Memory B cell (primary cell): ENCODE measurements around the gene LYST.

Experiments
- ATAC-seq: fragments of 150-1000 bp; cut with Tn5 transposase; 2 replicates; pipeline ENCODE4 v1.10.0; 2021; ENCODE audit warnings: low read depth, mild to moderate bottlenecking, moderate library complexity
- DNase-seq, 2 donors: peaks; one replicate each; pipeline ENCODE4 v3.0.0; 2022; ENCODE audit warnings: low spot score in 2 of 2
- H3K27ac Mint-ChIP-seq: one replicate; pipeline ENCODE4 v1.8.0; 2022; ENCODE audit warnings: mild to moderate bottlenecking, moderate library complexity, mixed read lengths
- H3K27me3 Mint-ChIP-seq: one replicate; pipeline ENCODE4 v1.8.0; 2022; ENCODE audit warnings: mixed read lengths
- H3K36me3 Mint-ChIP-seq: one replicate; pipeline ENCODE4 v1.8.0; 2022; ENCODE audit warnings: mild to moderate bottlenecking, mixed read lengths
- H3K4me1 Mint-ChIP-seq: one replicate; pipeline ENCODE4 v1.8.0; 2022; ENCODE audit warnings: mixed read lengths
- H3K4me3 Mint-ChIP-seq: one replicate; pipeline ENCODE4 v1.8.0; 2022; ENCODE audit warnings: mild to moderate bottlenecking, moderate library complexity, mixed read lengths
- H3K9me3 Mint-ChIP-seq: one replicate; pipeline ENCODE4 v1.8.0; 2022; ENCODE audit warnings: mixed read lengths

Gene LYST

GRCh38 chr1:235734335-235734734 is 132.4 kb downstream of the LYST start:
- Mint-ChIP-seq H3K4me3 (no peak overlapping the region), H3K27me3 (no peaks in the 10 kb centered on the region), H3K4me1 (no peaks in the 10 kb centered on the region), H3K9me3 (no peaks in the 10 kb centered on the region), H3K36me3 (peaks cover 21% of the 10 kb centered on the region), H3K27ac (no peak overlapping the region)
- ATAC-seq: no peak
- DNase-seq: no peak

- ATAC-seq: no peak
- no peak for DNase-seq
- Mint-ChIP-seq H3K4me1 (no peaks in the 10 kb centered on the region), H3K27me3 (no peaks in the 10 kb centered on the region), H3K36me3 (peaks cover 11% of the 10 kb centered on the region), H3K4me3 (no peak overlapping the region), H3K9me3 (no peaks in the 10 kb centered on the region), H3K27ac (no peak overlapping the region)
Measured at GRCh38 chr1:235730007-235730406, 136.7 kb downstream of the LYST start.

- DNase-seq (no peak), ATAC-seq (no peak)
- Mint-ChIP-seq H3K36me3 (peaks cover 14% of the 10 kb centered on the region), H3K4me1 (no peaks in the 10 kb centered on the region), H3K9me3 (no peaks in the 10 kb centered on the region), H3K27ac (no peak overlapping the region), H3K4me3 (no peak overlapping the region), H3K27me3 (no peaks in the 10 kb centered on the region)
Measured at GRCh38 chr1:235726557-235726956, 140.1 kb downstream of the LYST start.

- Mint-ChIP-seq H3K4me3 (no peak overlapping the region), H3K9me3 (no peaks in the 10 kb centered on the region), H3K36me3 (peaks cover 17% of the 10 kb centered on the region), H3K4me1 (no peaks in the 10 kb centered on the region), H3K27ac (no peak overlapping the region), H3K27me3 (no peaks in the 10 kb centered on the region)
- ATAC-seq: no peak
- no peak for DNase-seq
Measured at GRCh38 chr1:235725434-235725833, 141.3 kb downstream of the LYST start.

- no peak for DNase-seq
- no peaks in the 10 kb centered on the region for H3K4me1 Mint-ChIP-seq
- ATAC-seq: no peak
- peaks cover 21% of the 10 kb centered on the region for H3K36me3 Mint-ChIP-seq
- H3K4me3 Mint-ChIP-seq: no peak overlapping the region
- H3K27ac Mint-ChIP-seq: no peak overlapping the region
- H3K9me3 Mint-ChIP-seq: no peaks in the 10 kb centered on the region
- no peaks in the 10 kb centered on the region for H3K27me3 Mint-ChIP-seq
Measured at GRCh38 chr1:235724730-235725129, 142.0 kb downstream of the LYST start.

GRCh38 chr1:235722858-235723257 is 143.8 kb downstream of the LYST start:
- Mint-ChIP-seq H3K4me3 (no peak overlapping the region), H3K27ac (no peak overlapping the region), H3K9me3 (no peaks in the 10 kb centered on the region), H3K36me3 (peaks cover 23% of the 10 kb centered on the region), H3K27me3 (no peaks in the 10 kb centered on the region), H3K4me1 (no peaks in the 10 kb centered on the region)
- ATAC-seq (no peak), DNase-seq (no peak)

- H3K27ac Mint-ChIP-seq: no peak overlapping the region
- no peaks in the 10 kb centered on the region for H3K27me3 Mint-ChIP-seq
- no peaks in the 10 kb centered on the region for H3K4me1 Mint-ChIP-seq
- DNase-seq: no peak
- no peaks in the 10 kb centered on the region for H3K9me3 Mint-ChIP-seq
- no peak overlapping the region for H3K4me3 Mint-ChIP-seq
- ATAC-seq: no peak
- peaks cover 24% of the 10 kb centered on the region for H3K36me3 Mint-ChIP-seq
Measured at GRCh38 chr1:235721982-235722381, 144.7 kb downstream of the LYST start.

GRCh38 chr1:235720544-235720943 is 146.2 kb downstream of the LYST start:
- no peak for DNase-seq
- no peaks in the 10 kb centered on the region for H3K27me3 Mint-ChIP-seq

GRCh38 chr1:235714205-235714897 is 152.4 kb downstream of the LYST start:
- ATAC-seq: no peak
- no peak overlapping the region for H3K27ac Mint-ChIP-seq
- peaks cover 33% of the 10 kb centered on the region for H3K36me3 Mint-ChIP-seq
- no peak for DNase-seq
- H3K9me3 Mint-ChIP-seq: no peaks in the 10 kb centered on the region
- no peaks in the 10 kb centered on the region for H3K4me1 Mint-ChIP-seq
- H3K4me3 Mint-ChIP-seq: no peak overlapping the region
- no peaks in the 10 kb centered on the region for H3K27me3 Mint-ChIP-seq

More at GRCh38 chr1:235720544-235720943, 146.2 kb downstream of the LYST start:
- Mint-ChIP-seq H3K4me3 (no peak overlapping the region), H3K9me3 (no peaks in the 10 kb centered on the region), H3K4me1 (no peaks in the 10 kb centered on the region), H3K27ac (no peak overlapping the region), H3K36me3 (peaks cover 26% of the 10 kb centered on the region)
- no peak for ATAC-seq

- Mint-ChIP-seq H3K9me3 (no peaks in the 10 kb centered on the region), H3K27ac (no peak overlapping the region), H3K27me3 (no peaks in the 10 kb centered on the region), H3K4me3 (no peak overlapping the region), H3K36me3 (peaks cover 40% of the 10 kb centered on the region), H3K4me1 (no peaks in the 10 kb centered on the region)
- ATAC-seq (no peak), DNase-seq (no peak)
Measured at GRCh38 chr1:235712812-235713211, 153.9 kb downstream of the LYST start.

- no peak overlapping the region for H3K27ac Mint-ChIP-seq
- no peak for ATAC-seq
- H3K4me1 Mint-ChIP-seq: no peaks in the 10 kb centered on the region
- H3K4me3 Mint-ChIP-seq: no peak overlapping the region
- peaks cover 42% of the 10 kb centered on the region for H3K36me3 Mint-ChIP-seq
- DNase-seq: no peak
- no peaks in the 10 kb centered on the region for H3K27me3 Mint-ChIP-seq
- H3K9me3 Mint-ChIP-seq: no peaks in the 10 kb centered on the region
Measured at GRCh38 chr1:235710687-235711086, 156.0 kb downstream of the LYST start.

GRCh38 chr1:235709018-235709417 is 157.7 kb downstream of the LYST start:
- Mint-ChIP-seq H3K27me3 (no peaks in the 10 kb centered on the region), H3K27ac (no peak overlapping the region), H3K4me3 (no peak overlapping the region), H3K36me3 (peaks cover 42% of the 10 kb centered on the region), H3K4me1 (no peaks in the 10 kb centered on the region), H3K9me3 (no peaks in the 10 kb centered on the region)
- DNase-seq: no peak
- no peak for ATAC-seq

GRCh38 chr1:235708390-235708962 is 158.2 kb downstream of the LYST start:
- H3K27ac Mint-ChIP-seq: no peak overlapping the region
- no peaks in the 10 kb centered on the region for H3K27me3 Mint-ChIP-seq
- DNase-seq: no peak
- no peaks in the 10 kb centered on the region for H3K9me3 Mint-ChIP-seq
- no peak overlapping the region for H3K4me3 Mint-ChIP-seq
- H3K36me3 Mint-ChIP-seq: peaks cover 47% of the 10 kb centered on the region
- H3K4me1 Mint-ChIP-seq: no peaks in the 10 kb centered on the region
- no peak for ATAC-seq

GRCh38 chr1:235703506-235703905 is 163.2 kb downstream of the LYST start:
- Mint-ChIP-seq H3K4me3 (no peak overlapping the region), H3K36me3 (peaks cover 55% of the 10 kb centered on the region), H3K27me3 (no peaks in the 10 kb centered on the region), H3K4me1 (no peaks in the 10 kb centered on the region), H3K27ac (no peak overlapping the region), H3K9me3 (no peaks in the 10 kb centered on the region)
- DNase-seq: no peak
- ATAC-seq: no peak

GRCh38 chr1:235702412-235702811 is 164.3 kb downstream of the LYST start:
- peaks cover 56% of the 10 kb centered on the region for H3K36me3 Mint-ChIP-seq
- DNase-seq: no peak
- H3K9me3 Mint-ChIP-seq: no peaks in the 10 kb centered on the region
- no peak overlapping the region for H3K4me3 Mint-ChIP-seq
- H3K4me1 Mint-ChIP-seq: no peaks in the 10 kb centered on the region
- no peaks in the 10 kb centered on the region for H3K27me3 Mint-ChIP-seq
- no peak for ATAC-seq
- no peak overlapping the region for H3K27ac Mint-ChIP-seq
